Activated CD4-positive, CD25-positive, alpha-beta regulatory T cell treated with anti-CD3 and anti-CD28 coated beads, Interleukin-2, amount 50 U/mL, for 16 hours (primary cell): Measurements from ENCODE around the gene TCFL5.
"Not testable (repeated sequence)": the region's sequence is repeated elsewhere in the genome, so short reads cannot be mapped to it uniquely, and the experiment has no call there.

Experiments used
- DNase-seq: peaks from one replicate; pipeline ENCODE4 v3.0.0-alpha.2; 2020; ENCODE audit warnings: low read depth, low spot score

TCFL5 gene

DNA sequence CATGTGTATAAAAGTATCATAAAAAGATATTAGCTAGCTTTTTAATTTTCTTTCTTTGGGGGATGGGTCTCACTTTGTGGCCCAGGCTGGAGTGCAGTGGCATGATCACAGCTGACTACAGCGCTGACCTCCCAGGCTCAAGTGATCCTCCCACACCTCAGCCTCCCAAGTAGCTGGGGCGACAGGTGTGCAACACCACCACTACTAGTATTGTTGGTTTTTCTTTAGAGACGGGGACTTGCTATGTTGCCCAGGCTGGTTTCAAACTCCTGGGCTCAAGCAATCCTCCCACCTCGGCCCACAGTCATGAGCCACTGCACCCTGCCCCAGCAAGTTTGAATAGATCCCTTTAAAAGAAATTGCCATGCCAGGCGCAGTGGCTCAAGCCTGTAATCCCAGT lies 6.5 kb downstream of the TCFL5 start:
- no peak for DNase-seq

GRCh38 chr20:62854121-62854520 lies 7.5 kb downstream of the TCFL5 start:
- DNase-seq: no peak

GRCh38 chr20:62853304-62853703 lies 8.3 kb downstream of the TCFL5 start:
- DNase-seq: not testable (repeated sequence)

DNA sequence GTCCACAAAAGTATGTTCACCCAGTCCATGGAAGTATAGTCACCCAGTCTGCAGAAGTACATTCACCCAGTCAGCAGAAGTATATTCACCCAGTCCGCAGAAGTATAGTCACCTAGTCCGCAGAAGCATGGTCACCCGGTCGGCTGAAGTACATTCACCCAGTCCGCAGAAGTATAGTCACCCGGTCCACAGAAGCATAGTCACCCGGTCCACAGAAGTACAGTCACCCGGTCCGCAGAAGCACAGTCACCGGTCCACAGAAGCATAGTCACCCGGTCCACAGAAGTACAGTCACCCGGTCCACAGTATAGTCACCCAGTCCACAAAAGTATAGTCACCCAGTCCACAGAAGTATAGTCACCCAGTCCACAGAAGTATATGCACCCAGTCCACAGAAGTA lies 8.8 kb downstream of the TCFL5 start:
- DNase-seq: no peak

GRCh38 chr20:62852196-62852595 lies 9.4 kb downstream of the TCFL5 start:
- DNase-seq: no peak

- no peak for DNase-seq
These were observed 11.2 kb downstream of the TCFL5 start for GRCh38 chr20:62850333-62850974.

- no peak for DNase-seq
These were observed 12.2 kb downstream of the TCFL5 start for GRCh38 chr20:62849431-62849830.

DNA sequence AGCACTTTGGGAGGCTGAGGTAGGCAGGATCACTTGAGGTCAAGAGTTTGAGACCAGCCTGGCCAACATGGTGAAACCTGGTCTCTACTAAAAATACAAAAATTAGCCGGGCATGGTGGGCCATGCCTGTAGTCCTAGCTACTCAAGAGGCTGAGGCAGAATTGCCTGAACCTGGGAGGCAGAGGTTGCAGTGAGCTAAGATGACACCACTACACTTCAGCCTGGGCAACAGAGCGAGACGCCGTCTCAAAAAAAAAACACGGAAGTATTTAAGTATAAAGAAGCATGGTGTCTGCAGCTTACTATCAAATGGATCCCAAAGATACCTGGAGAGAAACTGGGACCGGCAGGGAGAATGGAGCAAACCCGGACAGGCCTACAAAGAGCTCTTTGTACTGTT lies 12.7 kb downstream of the TCFL5 start:
- DNase-seq: not testable (repeated sequence)

DNA sequence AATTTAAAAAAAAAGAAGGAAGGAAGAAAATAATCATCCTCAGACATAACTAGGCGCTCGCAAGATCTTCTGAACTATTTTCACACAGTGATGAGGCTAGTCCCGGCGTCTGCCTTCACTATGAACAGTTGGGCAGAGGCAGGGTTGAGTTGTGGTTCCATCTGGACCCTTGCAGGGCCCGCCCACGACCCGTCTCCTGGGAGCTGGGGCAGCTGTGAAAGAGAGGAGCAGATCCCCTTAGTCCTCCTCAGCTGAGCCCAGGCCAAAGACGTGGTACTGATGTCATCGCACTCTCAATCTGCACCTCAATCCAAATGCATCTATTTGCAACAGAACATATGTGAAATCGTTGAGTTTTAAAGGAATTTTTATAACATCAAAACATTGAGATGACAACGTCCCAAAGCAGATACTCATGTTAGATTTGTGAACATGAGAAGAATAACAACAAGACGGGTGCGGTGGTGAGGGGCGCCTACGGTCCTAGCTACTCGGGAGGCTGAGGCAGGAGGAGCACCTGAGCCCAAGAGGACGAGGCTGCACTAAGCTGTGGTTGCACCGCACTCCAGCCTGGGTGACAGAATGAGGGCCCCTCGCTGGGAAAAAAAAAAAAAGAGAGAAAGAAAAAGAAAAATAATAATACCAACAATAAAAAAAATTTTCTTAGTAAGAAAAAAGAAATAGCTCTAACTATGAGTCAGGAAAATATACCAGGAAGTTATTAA lies 15.3 kb downstream of the TCFL5 start:
- DNase-seq: no peak

- no peak for DNase-seq
These were observed 16.0 kb downstream of the TCFL5 start for GRCh38 chr20:62845416-62846160.

GRCh38 chr20:62844182-62844581 lies 17.4 kb downstream of the TCFL5 start:
- DNase-seq: no peak

GRCh38 chr20:62843656-62844055 lies 18.0 kb downstream of the TCFL5 start:
- no peak for DNase-seq

DNA sequence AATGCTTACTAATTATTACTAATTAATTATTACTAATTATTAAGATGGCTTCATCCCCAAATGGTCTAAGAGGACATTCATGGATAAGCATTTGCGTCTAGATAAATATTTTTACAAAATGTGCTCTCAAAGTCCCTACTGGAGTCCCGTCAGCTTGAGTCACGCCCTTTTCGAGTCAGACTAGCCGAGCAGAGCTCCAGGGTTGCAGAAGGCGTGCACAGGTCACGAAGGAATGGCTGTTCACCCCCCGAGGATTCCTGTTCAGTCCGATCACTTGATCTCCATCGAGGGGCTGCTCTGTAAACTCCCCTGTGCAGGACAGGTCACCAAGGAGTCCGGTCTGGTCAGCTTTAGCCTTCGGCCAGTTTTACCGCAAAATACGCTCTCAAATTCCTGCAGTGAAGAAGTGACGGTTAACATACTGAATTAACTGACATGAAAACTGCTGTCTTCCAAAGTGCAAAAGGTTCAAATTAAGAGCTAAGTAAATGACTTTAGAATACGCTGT lies 19.9 kb downstream of the TCFL5 start:
- no peak for DNase-seq

DNA sequence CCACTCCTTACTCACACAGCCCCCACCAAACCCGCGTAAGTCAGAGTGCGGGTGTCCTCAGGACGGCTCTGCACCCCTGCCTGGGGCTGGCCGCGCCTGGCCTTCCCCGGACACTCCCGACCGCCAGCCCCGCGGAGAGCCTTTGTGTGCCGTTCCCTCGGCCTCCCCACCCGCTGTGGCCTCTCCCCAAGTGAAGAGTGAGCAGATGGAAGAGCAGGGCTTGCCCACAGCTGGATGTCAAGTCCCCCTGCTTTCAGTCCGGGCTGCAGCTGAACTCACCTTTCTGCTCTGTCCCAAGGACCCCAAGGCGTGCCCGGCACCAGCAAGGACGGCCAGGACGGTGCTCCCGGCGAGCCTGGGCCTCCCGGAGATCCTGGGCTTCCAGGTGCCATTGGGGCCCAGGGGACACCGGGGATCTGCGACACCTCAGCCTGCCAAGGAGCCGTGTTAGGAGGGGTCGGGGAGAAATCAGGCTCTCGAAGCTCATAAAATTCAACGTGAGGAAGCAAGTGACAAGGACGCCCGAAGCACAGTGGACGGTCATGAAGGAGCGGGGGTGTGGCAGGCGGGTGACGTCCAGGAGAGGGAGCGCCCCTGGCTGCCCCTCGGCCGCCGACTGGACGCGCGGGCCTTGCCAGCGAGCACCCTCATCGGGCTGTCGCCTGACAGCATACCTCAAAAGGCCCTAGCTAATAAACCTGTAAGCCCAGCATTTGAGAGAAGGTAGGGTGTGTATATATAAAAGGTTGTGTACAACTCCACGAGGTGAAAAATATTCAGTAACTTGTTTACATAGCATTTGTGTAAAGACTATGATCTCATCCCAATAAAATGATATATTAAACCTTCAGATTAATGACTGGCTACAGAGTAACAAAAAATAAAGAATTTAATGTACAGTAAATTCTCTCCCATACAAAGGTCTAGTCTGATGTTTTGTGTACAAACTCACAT lies 21.1 kb downstream of the TCFL5 start:
- no peak for DNase-seq

DNA sequence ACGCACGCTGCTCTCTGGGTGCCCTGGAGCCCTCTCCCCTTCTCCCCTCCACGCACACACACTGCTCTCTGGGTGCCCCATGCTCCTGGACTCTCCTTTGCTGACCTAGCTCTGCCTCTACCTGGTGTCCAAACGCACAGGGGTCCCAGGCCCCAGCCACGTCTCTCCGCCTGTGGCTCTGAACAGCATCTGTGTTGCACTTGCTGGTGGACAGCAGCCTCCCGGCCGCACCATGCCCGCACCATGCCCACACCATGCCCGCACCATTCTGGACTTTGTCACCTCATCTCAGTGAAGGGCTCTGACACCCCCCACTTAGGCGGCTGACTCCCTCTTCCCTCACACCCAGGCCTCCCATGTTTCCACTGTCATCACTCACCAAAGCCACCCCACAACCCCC lies 21.8 kb downstream of the TCFL5 start:
- no peak for DNase-seq

- DNase-seq: no peak
These were observed 22.4 kb downstream of the TCFL5 start for GRCh38 chr20:62839261-62839660.

- no peak for DNase-seq
These were observed 23.3 kb downstream of the TCFL5 start for GRCh38 chr20:62838128-62838891.

- DNase-seq: no peak
These were observed 23.9 kb downstream of the TCFL5 start for GRCh38 chr20:62837790-62838127.

DNA sequence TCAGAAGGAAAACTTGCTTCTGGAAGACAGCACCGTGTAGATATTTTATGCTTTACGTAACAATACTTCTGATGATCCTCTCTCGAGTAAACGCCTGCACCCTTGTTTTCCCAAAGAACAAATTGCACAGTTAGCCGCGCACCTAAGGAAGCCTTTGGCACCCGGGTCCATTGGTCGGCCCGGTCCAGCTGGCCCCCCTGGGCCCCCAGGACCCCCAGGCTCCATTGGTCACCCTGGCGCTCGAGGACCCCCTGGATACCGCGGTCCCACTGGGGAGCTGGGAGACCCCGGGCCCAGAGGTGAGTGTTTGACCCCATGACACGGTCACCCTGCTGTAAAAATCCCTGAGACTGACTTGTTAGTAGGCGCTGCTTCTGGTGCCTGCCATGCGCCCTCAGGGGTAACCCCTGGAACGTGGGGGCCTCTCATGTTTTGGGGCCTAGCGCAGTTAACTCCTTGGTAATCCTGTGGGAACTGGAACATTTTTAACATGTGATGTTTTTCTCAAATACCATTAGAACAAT lies 24.6 kb downstream of the TCFL5 start:
- DNase-seq: no peak
